Measurements from ENCODE around the gene NT5DC2. TPM values are rescaled to one million over a fixed set of nuclear protein-coding genes. Genes with fewer than 3 reads are reported as not detected.

Gene NT5DC2
- total RNA-seq, 2 experiments from 2014 or later: 66.6 to 73.4 TPM

DNA sequence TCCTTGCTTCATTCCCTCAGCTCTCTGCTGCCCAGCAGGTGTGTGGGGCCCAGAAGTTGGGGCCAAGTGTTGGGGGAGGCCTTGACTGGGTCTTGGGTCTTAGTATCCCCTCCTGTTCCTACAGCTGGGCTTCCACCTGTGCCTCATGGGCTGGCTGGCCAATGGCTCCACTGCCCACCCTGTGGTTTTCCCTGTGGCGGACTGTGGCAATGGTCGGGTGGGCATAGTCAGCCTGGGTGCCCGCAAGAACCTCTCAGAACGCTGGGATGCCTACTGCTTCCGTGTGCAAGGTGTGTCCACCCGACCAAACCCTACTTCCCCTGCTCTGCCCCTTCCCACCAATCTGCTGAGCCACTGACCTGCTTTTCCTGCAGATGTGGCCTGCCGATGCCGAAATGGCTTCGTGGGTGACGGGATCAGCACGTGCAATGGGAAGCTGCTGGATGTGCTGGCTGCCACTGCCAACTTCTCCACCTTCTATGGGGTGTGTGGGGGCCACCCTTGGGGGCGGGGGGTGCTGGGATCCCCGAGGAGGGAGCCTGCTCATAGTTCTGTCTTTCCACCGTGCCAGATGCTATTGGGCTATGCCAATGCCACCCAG, 10.9 kb downstream of the NT5DC2 start:
- no peaks in the 10 kb centered on the region for H3K9me3 Mint-ChIP-seq
- no peak overlapping the region for H3K27ac Mint-ChIP-seq
- no peaks in the 10 kb centered on the region for H3K4me1 Mint-ChIP-seq
- DNase-seq: no peak
- H3K4me3 Mint-ChIP-seq: no peak overlapping the region
- H3K27me3 Mint-ChIP-seq: no peaks in the 10 kb centered on the region
- peaks cover 6% of the 10 kb centered on the region for H3K36me3 Mint-ChIP-seq

GRCh38 chr3:52521881-52522650, 11.6 kb downstream of the NT5DC2 start:
- Mint-ChIP-seq H3K36me3 (peaks cover 6% of the 10 kb centered on the region), H3K4me1 (no peaks in the 10 kb centered on the region)

DNA sequence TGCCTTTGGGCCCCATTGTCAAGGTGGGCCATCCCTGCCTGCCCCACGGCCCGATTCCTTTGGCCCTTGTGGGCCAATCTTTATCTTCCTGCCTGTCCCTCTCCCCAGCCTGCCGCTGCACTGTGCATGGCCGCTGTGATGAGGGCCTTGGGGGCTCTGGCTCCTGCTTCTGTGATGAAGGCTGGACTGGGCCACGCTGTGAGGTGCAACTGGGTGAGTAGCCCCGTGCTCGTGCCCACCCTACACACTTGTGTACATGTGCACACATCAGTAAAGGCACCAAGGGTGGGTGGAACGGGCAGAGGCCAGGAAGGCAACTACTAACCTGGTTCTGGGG, 12.2 kb downstream of the NT5DC2 start:
- Mint-ChIP-seq H3K4me1 (no peaks in the 10 kb centered on the region), H3K36me3 (peaks cover 6% of the 10 kb centered on the region), H3K27me3 (no peaks in the 10 kb centered on the region), H3K9me3 (no peaks in the 10 kb centered on the region), H3K27ac (no peak overlapping the region), H3K4me3 (no peak overlapping the region)
- DNase-seq: no peak

More at GRCh38 chr3:52521881-52522650, 11.6 kb downstream of the NT5DC2 start:
- Mint-ChIP-seq H3K27ac (no peak overlapping the region), H3K4me3 (no peak overlapping the region), H3K9me3 (no peaks in the 10 kb centered on the region), H3K27me3 (no peaks in the 10 kb centered on the region)
- DNase-seq: no peak

DNA sequence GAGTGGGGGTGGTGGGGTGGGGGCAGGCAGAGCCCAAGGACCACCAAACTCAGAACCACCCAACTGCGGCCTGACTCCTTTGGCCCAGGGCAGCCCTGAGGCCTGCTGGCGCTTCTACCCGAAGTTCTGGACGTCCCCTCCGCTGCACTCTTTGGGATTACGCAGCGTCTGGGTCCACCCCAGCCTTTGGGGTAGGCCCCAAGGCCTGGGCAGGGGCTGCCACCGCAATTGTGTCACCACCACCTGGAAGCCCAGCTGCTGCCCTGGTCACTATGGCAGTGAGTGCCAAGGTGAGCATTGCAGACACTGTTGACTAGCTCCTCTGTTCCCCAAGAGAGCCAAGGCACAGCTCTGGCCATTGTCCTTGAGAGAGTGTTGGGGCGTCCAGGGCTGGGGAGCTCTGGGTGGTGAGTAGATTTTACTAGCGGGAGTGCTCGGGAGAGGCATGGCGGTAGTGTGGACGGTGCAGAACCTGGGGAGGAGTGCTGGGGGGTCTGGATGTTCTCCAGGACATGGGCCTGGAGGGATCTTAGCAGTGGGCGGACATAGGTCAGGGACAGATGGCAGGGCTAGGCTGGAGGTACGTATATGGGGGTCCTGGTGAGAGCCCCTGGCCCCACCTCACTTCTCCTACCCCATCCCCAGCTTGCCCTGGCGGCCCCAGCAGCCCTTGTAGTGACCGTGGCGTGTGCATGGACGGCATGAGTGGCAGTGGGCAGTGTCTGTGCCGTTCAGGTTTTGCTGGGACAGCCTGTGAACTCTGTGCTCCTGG, 12.8 kb downstream of the NT5DC2 start:
- Mint-ChIP-seq H3K4me3 (no peak overlapping the region), H3K27ac (no peak overlapping the region), H3K9me3 (no peaks in the 10 kb centered on the region), H3K4me1 (no peaks in the 10 kb centered on the region), H3K27me3 (no peaks in the 10 kb centered on the region), H3K36me3 (peaks cover 6% of the 10 kb centered on the region)
- no peak for DNase-seq

DNA sequence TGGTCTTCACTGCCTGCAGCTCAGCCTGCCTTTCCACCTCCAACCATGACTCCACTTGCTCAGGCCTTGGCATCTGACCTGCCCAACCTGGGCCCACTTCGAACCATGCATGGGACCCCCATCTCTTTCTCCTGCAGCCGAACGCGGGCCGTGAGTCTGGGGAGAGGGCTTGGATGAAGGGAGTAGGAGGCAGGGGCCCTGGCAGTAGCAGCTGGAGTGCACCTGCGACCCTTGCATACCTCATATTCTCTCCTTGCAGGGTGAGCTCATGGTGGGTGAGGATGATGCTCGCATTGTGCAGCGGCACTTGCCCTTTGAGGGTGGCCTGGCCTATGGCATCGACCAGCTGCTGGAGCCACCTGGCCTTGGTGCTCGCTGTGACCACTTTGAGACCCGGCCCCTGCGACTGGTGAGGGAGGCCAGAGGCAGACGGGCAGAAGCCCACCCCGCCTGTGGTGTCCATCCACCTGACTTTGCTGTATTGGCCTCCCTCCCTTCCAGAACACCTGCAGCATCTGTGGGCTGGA, 13.5 kb downstream of the NT5DC2 start:
- Mint-ChIP-seq H3K27ac (no peak overlapping the region), H3K36me3 (peaks cover 6% of the 10 kb centered on the region), H3K4me3 (no peak overlapping the region), H3K9me3 (no peaks in the 10 kb centered on the region), H3K4me1 (no peaks in the 10 kb centered on the region), H3K27me3 (no peaks in the 10 kb centered on the region)
- DNase-seq: no peak

DNA sequence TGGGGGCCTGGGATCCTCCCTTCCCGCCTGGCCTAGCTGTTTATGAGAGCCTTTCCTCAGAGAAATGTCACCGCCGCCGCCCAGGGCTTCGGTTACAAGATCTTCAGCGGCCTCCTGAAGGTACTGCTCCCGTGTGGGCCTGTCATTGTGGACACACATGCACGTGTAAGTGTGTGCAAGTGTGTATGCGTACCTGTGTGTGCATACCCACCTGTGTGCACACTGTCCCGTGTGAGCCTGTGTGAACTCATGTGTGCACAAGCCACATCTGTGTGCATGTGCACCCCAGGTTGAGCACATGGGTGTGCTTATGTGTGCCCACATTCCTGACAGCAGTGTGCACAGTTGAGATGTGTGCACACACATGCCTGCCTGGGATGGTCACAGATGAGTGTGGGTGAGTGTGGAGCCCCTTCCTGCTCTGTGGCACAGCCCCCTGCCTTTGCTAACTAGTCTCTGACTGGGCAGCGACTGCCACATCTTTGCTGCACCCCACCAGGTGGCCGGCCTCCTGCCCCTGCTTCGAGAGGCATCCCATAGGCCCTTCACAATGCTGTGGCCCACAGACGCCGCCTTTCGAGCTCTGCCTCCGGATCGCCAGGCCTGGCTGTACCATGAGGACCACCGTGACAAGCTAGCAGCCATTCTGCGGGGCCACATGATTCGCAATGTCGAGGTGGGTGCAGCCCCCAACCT, 14.1 kb downstream of the NT5DC2 start:
- H3K9me3 Mint-ChIP-seq: no peaks in the 10 kb centered on the region
- DNase-seq: no peak
- no peak overlapping the region for H3K4me3 Mint-ChIP-seq
- H3K27ac Mint-ChIP-seq: no peak overlapping the region
- H3K4me1 Mint-ChIP-seq: no peaks in the 10 kb centered on the region
- no peaks in the 10 kb centered on the region for H3K27me3 Mint-ChIP-seq
- H3K36me3 Mint-ChIP-seq: peaks cover 6% of the 10 kb centered on the region

DNA sequence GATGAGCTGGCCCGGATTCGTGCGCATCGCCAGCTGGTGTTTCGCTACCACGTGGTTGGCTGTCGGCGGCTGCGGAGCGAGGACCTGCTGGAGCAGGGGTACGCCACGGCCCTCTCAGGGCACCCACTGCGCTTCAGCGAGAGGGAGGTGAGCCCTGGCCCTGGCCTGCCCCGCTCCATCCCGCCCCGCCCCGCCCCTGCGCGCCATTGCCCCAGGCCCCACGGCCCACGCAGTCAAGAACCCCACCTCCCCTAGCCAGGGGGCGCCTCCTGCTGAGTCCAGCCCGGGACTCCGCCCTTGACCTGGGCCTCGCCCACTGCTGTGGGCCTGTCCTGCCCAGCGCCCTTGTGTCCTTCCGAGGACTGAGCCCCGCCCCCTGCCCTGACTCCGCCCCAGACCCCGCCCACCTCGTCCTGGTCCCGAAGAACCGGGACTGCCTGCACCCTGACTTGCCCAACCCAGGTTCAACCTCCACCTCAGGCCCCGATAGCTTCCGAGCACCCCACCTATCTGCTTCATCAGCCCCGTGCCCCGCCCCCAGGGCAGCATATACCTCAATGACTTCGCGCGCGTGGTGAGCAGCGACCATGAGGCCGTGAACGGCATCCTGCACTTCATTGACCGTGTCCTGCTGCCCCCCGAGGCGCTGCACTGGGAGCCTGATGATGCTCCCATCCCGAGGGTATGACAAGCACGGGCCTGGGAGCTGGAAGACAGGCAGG, 14.8 kb downstream of the NT5DC2 start:
- H3K4me1 Mint-ChIP-seq: no peaks in the 10 kb centered on the region
- no peak for DNase-seq
- H3K9me3 Mint-ChIP-seq: no peaks in the 10 kb centered on the region
- H3K36me3 Mint-ChIP-seq: no peaks in the 10 kb centered on the region
- no peak overlapping the region for H3K27ac Mint-ChIP-seq
- no peak overlapping the region for H3K4me3 Mint-ChIP-seq
- H3K27me3 Mint-ChIP-seq: no peaks in the 10 kb centered on the region

GRCh38 chr3:52517796-52518722, 15.6 kb downstream of the NT5DC2 start:
- no peaks in the 10 kb centered on the region for H3K36me3 Mint-ChIP-seq
- H3K9me3 Mint-ChIP-seq: no peaks in the 10 kb centered on the region
- DNase-seq: no peak
- no peaks in the 10 kb centered on the region for H3K4me1 Mint-ChIP-seq
- no peak overlapping the region for H3K4me3 Mint-ChIP-seq
- no peak overlapping the region for H3K27ac Mint-ChIP-seq
- H3K27me3 Mint-ChIP-seq: no peaks in the 10 kb centered on the region

DNA sequence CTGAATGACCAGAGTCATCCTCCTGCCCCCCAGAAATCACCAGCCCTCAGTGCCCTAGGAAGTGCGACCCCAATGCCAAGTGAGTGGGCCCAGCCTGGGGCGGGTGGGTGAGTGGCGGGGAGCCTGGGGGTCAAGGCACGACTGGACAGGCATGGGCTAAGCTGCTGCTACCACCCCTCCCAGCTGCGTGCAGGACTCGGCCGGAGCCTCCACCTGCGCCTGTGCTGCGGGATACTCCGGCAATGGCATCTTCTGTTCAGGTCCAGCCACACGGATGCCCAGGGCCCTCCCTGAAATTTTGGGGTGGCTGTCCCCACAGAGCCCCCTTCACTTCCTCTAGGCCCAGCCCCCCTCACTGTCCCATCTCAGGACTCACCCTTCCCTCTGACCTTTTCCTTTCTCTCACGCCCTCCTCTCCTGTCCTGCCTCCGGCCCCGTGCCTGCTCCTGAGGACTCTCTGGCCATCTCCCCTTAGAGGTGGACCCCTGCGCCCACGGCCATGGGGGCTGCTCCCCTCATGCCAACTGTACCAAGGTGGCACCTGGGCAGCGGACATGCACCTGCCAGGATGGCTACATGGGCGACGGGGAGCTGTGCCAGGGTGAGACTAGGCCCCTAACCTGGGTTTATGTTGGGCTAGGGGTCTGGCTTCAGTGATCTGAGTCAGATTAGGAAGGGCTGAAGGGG, 17.0 kb downstream of the NT5DC2 start:
- Mint-ChIP-seq H3K4me3 (no peak overlapping the region), H3K27ac (no peak overlapping the region), H3K36me3 (no peaks in the 10 kb centered on the region)

GRCh38 chr3:52515192-52515591, 18.5 kb downstream of the NT5DC2 start:
- Mint-ChIP-seq H3K27ac (no peak overlapping the region), H3K9me3 (no peaks in the 10 kb centered on the region), H3K4me3 (no peak overlapping the region), H3K4me1 (no peaks in the 10 kb centered on the region), H3K36me3 (no peaks in the 10 kb centered on the region), H3K27me3 (no peaks in the 10 kb centered on the region)
- no peak for DNase-seq

More for the DNA sequence above, 17.0 kb downstream of the NT5DC2 start:
- DNase-seq: no peak
- Mint-ChIP-seq H3K4me1 (no peaks in the 10 kb centered on the region), H3K27me3 (no peaks in the 10 kb centered on the region), H3K9me3 (no peaks in the 10 kb centered on the region)

GRCh38 chr3:52514576-52514975, 19.1 kb downstream of the NT5DC2 start:
- Mint-ChIP-seq H3K27me3 (no peaks in the 10 kb centered on the region), H3K4me3 (no peak overlapping the region), H3K27ac (no peak overlapping the region), H3K4me1 (no peaks in the 10 kb centered on the region), H3K9me3 (no peaks in the 10 kb centered on the region), H3K36me3 (no peaks in the 10 kb centered on the region)
- no peak for DNase-seq

- no peak overlapping the region for H3K27ac Mint-ChIP-seq
- H3K9me3 Mint-ChIP-seq: no peaks in the 10 kb centered on the region
- no peaks in the 10 kb centered on the region for H3K4me1 Mint-ChIP-seq
- H3K27me3 Mint-ChIP-seq: no peaks in the 10 kb centered on the region
- no peaks in the 10 kb centered on the region for H3K36me3 Mint-ChIP-seq
- no peak overlapping the region for H3K4me3 Mint-ChIP-seq
- no peak for DNase-seq
Measured at GRCh38 chr3:52513281-52513680, 20.4 kb downstream of the NT5DC2 start.

DNA sequence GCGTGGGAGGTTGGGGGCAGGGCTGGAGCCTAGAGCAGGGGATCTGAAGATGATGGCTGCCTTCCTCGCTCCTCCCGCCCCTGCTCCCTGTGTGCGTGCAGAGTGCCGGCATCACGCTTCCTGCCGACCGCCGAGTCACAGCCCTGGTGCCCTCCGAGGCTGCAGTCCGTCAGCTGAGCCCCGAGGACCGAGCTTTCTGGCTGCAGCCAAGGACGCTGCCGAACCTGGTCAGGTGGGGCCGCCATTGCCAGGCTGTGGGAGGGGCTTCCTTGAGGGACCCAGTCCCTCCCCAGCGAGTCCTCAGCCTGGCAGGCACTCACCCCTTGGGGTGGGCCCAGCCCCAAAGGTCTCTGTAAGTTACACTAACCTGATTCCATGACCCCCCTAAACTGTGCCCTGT, 20.9 kb downstream of the NT5DC2 start:
- no peaks in the 10 kb centered on the region for H3K9me3 Mint-ChIP-seq
- H3K27me3 Mint-ChIP-seq: no peaks in the 10 kb centered on the region
- H3K27ac Mint-ChIP-seq: no peak overlapping the region
- no peak overlapping the region for H3K4me3 Mint-ChIP-seq
- H3K4me1 Mint-ChIP-seq: no peaks in the 10 kb centered on the region
- H3K36me3 Mint-ChIP-seq: no peaks in the 10 kb centered on the region
- DNase-seq: no peak
